Neural progenitor cell (in vitro differentiated cells): ENCODE measurements around the gene PIGL.

Experiments used
- CTCF ChIP-seq: fragments of 200-600 bp; sonication (generic); IDR thresholded peaks from 2 replicates; pipeline ENCODE4 v1.5.1; 2017; ENCODE audit warnings: antibody characterized with exemption, mild to moderate bottlenecking
- EZH2 ChIP-seq: fragments of 200-600 bp; sonication (generic); IDR thresholded peaks from 2 replicates; pipeline ENCODE4 v1.6.1; 2017; ENCODE audit warnings: antibody characterized with exemption, mild to moderate bottlenecking, moderate library complexity
- EZH2phosphoT487 ChIP-seq: fragments of 200-600 bp; sonication (generic); IDR thresholded peaks from 2 replicates; pipeline ENCODE4 v1.6.1; 2017; ENCODE audit warnings: antibody characterized with exemption

- TF ChIP-seq EZH2 (no peak), CTCF (no peak), EZH2phosphoT487 (no peak)
Observed at GRCh38 chr17:16212793-16213192, 4.2 kb upstream of the PIGL start.
